GM12878 (cell line): ENCODE measurements around the gene HIBCH. TPM values are rescaled to one million over a fixed set of nuclear protein-coding genes. Genes with fewer than 3 reads are reported as not detected.

Experiments
- EZH2 ChIP-seq: IDR thresholded peaks from 2 replicates; pipeline ENCODE4 v1.6.1; 2012; ENCODE audit warnings: low read depth, mild to moderate bottlenecking, control low read depth, inconsistent platforms, low read length, borderline replicate concordance; ENCODE audit not compliant: control insufficient read depth
- FOXM1 ChIP-seq: IDR thresholded peaks from 2 replicates; pipeline ENCODE4 v1.6.1; 2012; ENCODE audit warnings: low read depth, mild to moderate bottlenecking, inconsistent platforms, low read length, moderate library complexity
- IRF4 ChIP-seq: IDR thresholded peaks from 2 replicates; pipeline ENCODE4 v1.6.1; 2011; ENCODE audit warnings: low read depth, low read length
- NBN ChIP-seq: fragments of 450-650 bp; IDR thresholded peaks from 2 replicates; pipeline ENCODE4 v1.6.1; 2016
- polyA plus RNA-seq, 11 experiments: library from polyadenylated mRNA; depleted of rRNA in 4 of 11; unstranded in 6 of 11; stranded (reverse) in 5 of 11; fragments of >200 nt; fragmentation: Nextera tagmentation in 4 of 11; fragmentation: Illumina TruSeq in 1 of 11; extraction: Ambion mirVana in 4 of 11; extraction: Trizol in 1 of 11; gene quantifications; 1 replicate in 1 of 11; 2 replicates in 10 of 11; pipeline versions ENCODE4 v1.2.1 to v1.2.3, GENCODE V29; 2011 to 2016; ENCODE audit warnings: inconsistent platforms in 2 of 11, missing spikeins in 2 of 11, low read depth in 1 of 11
- total RNA-seq, 4 experiments: library from RNA; depleted of rRNA in 3 of 4; stranded (reverse); fragments of >200 nt in 3 of 4; fragmentation: Illumina TruSeq in 1 of 4; extraction: Trizol in 1 of 4; gene quantifications; 2 replicates each; pipeline versions ENCODE4 v1.2.1 to v1.2.3, GENCODE V29; 2013 to 2021
- TF ChIP-seq, protein P1 (sequence below): fragments of 450-650 bp; IDR thresholded peaks from 2 replicates; pipeline ENCODE4 v1.6.1; 2017; ENCODE audit warnings: mild to moderate bottlenecking, low read depth, inconsistent platforms; ENCODE audit not compliant: poor library complexity, severe bottlenecking
- TF ChIP-seq, protein P2 (sequence below): fragments of 450-650 bp; IDR thresholded peaks from 2 replicates; pipeline ENCODE4 v1.6.1; 2016; ENCODE audit warnings: mild to moderate bottlenecking, moderate library complexity, borderline replicate concordance
- TF ChIP-seq, protein P3 (sequence below): IDR thresholded peaks from 2 replicates; pipeline ENCODE4 v1.6.1; 2012; ENCODE audit warnings: improper control_type of control experiment, low read depth, low read length; ENCODE audit not compliant: insufficient replicate concordance
- TF ChIP-seq, protein P4 (sequence below): IDR thresholded peaks from 2 replicates; pipeline ENCODE4 v1.6.1; 2012; ENCODE audit warnings: low read length, inconsistent platforms
- TF ChIP-seq, protein P5 (sequence below): fragments of 450-650 bp; formaldehyde crosslinking; IDR thresholded peaks from 2 replicates; pipeline ENCODE4 v1.4.0; 2020; ENCODE audit warnings: mild to moderate bottlenecking, moderate library complexity

HIBCH gene
- total and polyA plus RNA-seq, 10 of the 15 experiments (the other 5 are each of a cell fraction or from before 2014, with no cell fraction given) = 22.3 to 81.0 (median 37.4) TPM

DNA sequence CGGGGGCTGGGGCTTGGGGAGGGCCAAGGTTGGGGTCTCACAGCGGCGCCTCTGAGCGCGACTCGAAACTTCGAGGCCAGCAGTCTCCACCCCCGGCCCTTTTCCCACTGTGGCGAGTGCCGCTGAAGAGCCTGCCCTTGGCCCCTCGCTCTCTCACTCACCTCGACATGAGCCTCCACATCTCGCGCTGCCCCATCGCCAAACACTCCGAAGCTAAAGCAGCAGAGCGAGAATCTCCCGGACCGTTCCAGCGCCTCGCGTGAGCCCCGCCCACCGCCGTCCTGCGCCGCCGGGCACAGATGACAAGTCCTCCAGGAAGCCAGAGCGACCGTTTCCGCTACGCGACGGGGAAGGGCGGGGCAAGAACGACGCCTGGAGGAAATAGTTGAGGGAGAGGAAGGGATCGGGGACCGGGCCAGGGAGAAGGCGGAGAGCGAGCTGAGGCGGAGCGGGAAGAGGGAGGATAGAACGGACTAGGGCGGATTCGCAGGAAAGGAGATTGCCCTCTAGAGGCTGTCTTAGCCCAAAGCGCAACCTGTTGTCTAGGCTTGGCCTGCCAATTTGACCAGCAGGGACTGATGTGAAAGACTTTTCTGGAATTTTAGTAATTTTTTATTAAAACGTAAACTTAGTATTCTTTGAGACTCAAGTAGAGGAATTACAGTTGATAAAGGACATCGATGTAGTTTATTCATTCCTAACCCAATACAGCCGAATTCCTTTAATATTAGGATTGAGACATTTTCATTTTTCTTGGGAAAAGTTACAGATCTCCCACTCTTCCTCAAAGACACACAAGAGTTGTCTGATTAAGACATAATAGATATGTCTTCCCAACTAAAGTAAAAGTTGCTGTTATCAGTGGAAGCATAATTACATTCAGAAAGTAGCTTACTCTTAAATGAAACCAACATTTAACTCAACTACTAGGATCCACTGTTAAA lies at the start of gene HIBCH (continued):
- TF ChIP-seq, protein P1, sequence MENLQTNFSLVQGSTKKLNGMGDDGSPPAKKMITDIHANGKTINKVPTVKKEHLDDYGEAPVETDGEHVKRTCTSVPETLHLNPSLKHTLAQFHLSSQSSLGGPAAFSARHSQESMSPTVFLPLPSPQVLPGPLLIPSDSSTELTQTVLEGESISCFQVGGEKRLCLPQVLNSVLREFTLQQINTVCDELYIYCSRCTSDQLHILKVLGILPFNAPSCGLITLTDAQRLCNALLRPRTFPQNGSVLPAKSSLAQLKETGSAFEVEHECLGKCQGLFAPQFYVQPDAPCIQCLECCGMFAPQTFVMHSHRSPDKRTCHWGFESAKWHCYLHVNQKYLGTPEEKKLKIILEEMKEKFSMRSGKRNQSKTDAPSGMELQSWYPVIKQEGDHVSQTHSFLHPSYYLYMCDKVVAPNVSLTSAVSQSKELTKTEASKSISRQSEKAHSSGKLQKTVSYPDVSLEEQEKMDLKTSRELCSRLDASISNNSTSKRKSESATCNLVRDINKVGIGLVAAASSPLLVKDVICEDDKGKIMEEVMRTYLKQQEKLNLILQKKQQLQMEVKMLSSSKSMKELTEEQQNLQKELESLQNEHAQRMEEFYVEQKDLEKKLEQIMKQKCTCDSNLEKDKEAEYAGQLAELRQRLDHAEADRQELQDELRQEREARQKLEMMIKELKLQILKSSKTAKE = peak; percentile 37
- TF ChIP-seq, protein P2, sequence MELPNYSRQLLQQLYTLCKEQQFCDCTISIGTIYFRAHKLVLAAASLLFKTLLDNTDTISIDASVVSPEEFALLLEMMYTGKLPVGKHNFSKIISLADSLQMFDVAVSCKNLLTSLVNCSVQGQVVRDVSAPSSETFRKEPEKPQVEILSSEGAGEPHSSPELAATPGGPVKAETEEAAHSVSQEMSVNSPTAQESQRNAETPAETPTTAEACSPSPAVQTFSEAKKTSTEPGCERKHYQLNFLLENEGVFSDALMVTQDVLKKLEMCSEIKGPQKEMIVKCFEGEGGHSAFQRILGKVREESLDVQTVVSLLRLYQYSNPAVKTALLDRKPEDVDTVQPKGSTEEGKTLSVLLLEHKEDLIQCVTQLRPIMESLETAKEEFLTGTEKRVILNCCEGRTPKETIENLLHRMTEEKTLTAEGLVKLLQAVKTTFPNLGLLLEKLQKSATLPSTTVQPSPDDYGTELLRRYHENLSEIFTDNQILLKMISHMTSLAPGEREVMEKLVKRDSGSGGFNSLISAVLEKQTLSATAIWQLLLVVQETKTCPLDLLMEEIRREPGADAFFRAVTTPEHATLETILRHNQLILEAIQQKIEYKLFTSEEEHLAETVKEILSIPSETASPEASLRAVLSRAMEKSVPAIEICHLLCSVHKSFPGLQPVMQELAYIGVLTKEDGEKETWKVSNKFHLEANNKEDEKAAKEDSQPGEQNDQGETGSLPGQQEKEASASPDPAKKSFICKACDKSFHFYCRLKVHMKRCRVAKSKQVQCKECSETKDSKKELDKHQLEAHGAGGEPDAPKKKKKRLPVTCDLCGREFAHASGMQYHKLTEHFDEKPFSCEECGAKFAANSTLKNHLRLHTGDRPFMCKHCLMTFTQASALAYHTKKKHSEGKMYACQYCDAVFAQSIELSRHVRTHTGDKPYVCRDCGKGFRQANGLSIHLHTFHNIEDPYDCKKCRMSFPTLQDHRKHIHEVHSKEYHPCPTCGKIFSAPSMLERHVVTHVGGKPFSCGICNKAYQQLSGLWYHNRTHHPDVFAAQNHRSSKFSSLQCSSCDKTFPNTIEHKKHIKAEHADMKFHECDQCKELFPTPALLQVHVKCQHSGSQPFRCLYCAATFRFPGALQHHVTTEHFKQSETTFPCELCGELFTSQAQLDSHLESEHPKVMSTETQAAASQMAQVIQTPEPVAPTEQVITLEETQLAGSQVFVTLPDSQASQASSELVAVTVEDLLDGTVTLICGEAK = peak; percentile 84; the same call in 1 of the 2 replicates
- TF ChIP-seq, protein P3, sequence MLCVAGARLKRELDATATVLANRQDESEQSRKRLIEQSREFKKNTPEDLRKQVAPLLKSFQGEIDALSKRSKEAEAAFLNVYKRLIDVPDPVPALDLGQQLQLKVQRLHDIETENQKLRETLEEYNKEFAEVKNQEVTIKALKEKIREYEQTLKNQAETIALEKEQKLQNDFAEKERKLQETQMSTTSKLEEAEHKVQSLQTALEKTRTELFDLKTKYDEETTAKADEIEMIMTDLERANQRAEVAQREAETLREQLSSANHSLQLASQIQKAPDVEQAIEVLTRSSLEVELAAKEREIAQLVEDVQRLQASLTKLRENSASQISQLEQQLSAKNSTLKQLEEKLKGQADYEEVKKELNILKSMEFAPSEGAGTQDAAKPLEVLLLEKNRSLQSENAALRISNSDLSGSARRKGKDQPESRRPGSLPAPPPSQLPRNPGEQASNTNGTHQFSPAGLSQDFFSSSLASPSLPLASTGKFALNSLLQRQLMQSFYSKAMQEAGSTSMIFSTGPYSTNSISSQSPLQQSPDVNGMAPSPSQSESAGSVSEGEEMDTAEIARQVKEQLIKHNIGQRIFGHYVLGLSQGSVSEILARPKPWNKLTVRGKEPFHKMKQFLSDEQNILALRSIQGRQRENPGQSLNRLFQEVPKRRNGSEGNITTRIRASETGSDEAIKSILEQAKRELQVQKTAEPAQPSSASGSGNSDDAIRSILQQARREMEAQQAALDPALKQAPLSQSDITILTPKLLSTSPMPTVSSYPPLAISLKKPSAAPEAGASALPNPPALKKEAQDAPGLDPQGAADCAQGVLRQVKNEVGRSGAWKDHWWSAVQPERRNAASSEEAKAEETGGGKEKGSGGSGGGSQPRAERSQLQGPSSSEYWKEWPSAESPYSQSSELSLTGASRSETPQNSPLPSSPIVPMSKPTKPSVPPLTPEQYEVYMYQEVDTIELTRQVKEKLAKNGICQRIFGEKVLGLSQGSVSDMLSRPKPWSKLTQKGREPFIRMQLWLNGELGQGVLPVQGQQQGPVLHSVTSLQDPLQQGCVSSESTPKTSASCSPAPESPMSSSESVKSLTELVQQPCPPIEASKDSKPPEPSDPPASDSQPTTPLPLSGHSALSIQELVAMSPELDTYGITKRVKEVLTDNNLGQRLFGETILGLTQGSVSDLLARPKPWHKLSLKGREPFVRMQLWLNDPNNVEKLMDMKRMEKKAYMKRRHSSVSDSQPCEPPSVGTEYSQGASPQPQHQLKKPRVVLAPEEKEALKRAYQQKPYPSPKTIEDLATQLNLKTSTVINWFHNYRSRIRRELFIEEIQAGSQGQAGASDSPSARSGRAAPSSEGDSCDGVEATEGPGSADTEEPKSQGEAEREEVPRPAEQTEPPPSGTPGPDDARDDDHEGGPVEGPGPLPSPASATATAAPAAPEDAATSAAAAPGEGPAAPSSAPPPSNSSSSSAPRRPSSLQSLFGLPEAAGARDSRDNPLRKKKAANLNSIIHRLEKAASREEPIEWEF = no peak
- TF ChIP-seq FOXM1 (no peak), IRF4 (no peak), EZH2 (no peak), NBN (peak; percentile 96)
- TF ChIP-seq, protein P4, sequence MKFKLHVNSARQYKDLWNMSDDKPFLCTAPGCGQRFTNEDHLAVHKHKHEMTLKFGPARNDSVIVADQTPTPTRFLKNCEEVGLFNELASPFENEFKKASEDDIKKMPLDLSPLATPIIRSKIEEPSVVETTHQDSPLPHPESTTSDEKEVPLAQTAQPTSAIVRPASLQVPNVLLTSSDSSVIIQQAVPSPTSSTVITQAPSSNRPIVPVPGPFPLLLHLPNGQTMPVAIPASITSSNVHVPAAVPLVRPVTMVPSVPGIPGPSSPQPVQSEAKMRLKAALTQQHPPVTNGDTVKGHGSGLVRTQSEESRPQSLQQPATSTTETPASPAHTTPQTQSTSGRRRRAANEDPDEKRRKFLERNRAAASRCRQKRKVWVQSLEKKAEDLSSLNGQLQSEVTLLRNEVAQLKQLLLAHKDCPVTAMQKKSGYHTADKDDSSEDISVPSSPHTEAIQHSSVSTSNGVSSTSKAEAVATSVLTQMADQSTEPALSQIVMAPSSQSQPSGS = peak; percentile 33; the same call in 1 of the 2 replicates
- TF ChIP-seq, protein P5, sequence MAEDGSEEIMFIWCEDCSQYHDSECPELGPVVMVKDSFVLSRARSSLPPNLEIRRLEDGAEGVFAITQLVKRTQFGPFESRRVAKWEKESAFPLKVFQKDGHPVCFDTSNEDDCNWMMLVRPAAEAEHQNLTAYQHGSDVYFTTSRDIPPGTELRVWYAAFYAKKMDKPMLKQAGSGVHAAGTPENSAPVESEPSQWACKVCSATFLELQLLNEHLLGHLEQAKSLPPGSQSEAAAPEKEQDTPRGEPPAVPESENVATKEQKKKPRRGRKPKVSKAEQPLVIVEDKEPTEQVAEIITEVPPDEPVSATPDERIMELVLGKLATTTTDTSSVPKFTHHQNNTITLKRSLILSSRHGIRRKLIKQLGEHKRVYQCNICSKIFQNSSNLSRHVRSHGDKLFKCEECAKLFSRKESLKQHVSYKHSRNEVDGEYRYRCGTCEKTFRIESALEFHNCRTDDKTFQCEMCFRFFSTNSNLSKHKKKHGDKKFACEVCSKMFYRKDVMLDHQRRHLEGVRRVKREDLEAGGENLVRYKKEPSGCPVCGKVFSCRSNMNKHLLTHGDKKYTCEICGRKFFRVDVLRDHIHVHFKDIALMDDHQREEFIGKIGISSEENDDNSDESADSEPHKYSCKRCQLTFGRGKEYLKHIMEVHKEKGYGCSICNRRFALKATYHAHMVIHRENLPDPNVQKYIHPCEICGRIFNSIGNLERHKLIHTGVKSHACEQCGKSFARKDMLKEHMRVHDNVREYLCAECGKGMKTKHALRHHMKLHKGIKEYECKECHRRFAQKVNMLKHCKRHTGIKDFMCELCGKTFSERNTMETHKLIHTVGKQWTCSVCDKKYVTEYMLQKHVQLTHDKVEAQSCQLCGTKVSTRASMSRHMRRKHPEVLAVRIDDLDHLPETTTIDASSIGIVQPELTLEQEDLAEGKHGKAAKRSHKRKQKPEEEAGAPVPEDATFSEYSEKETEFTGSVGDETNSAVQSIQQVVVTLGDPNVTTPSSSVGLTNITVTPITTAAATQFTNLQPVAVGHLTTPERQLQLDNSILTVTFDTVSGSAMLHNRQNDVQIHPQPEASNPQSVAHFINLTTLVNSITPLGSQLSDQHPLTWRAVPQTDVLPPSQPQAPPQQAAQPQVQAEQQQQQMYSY (CRISPR knock-in tag) = no peak
